Endodermal cell (in vitro differentiated cells): Measurements from ENCODE around the gene DPP10. TPM values are rescaled to one million over a fixed set of nuclear protein-coding genes. Genes with fewer than 3 reads are reported as not detected.

Experiments used
- DNase-seq: peaks from one replicate; pipeline ENCODE4 v3.0.0-alpha.2; 2017
- H3K27ac ChIP-seq: 2 replicates; pipeline ENCODE4 v1.5.1; 2013; ENCODE audit warnings: mild to moderate bottlenecking, low read depth, low read length, moderate library complexity
- H3K27me3 ChIP-seq: 2 replicates; pipeline ENCODE4 v1.6.1; 2013; ENCODE audit warnings: mild to moderate bottlenecking, low read length, moderate library complexity; ENCODE audit not compliant: insufficient read depth, control insufficient read depth, poor library complexity, severe bottlenecking
- H3K36me3 ChIP-seq: 2 replicates; pipeline ENCODE4 v1.7.0; 2013; ENCODE audit warnings: mild to moderate bottlenecking, low read length, moderate library complexity; ENCODE audit not compliant: control insufficient read depth, insufficient read depth
- H3K4me1 ChIP-seq: one replicate; pipeline ENCODE4 v1.7.0; 2013; ENCODE audit warnings: low read length; ENCODE audit not compliant: control insufficient read depth, insufficient read depth
- H3K4me3 ChIP-seq: 2 replicates; pipeline ENCODE4 v1.5.1; 2013; ENCODE audit warnings: mild to moderate bottlenecking, low read length, moderate library complexity
- H3K9ac ChIP-seq: 2 replicates; pipeline ENCODE4 v1.6.1; 2013; ENCODE audit warnings: mild to moderate bottlenecking, low read length, moderate library complexity; ENCODE audit not compliant: poor library complexity, severe bottlenecking; ENCODE audit errors: extremely low read depth
- H3K9me3 ChIP-seq: 2 replicates; pipeline ENCODE4 v1.6.1; 2013; ENCODE audit warnings: mild to moderate bottlenecking, low read length, moderate library complexity; ENCODE audit not compliant: control insufficient read depth
- H3K27ac Mint-ChIP-seq: 2 replicates; pipeline ENCODE4 v1.8.0; 2020; ENCODE audit warnings: mixed read lengths
- H3K27me3 Mint-ChIP-seq: 2 replicates; pipeline ENCODE4 v1.8.0; 2021; ENCODE audit warnings: mild to moderate bottlenecking, mixed read lengths; ENCODE audit not compliant: insufficient read depth
- H3K36me3 Mint-ChIP-seq: 2 replicates; pipeline ENCODE4 v1.8.0; 2020; ENCODE audit warnings: low read depth, mixed read lengths
- H3K4me1 Mint-ChIP-seq: 2 replicates; pipeline ENCODE4 v1.8.0; 2020; ENCODE audit warnings: mixed read lengths
- H3K4me3 Mint-ChIP-seq: 2 replicates; pipeline ENCODE4 v1.8.0; 2020; ENCODE audit warnings: mild to moderate bottlenecking, moderate library complexity, mixed read lengths
- H3K9me3 Mint-ChIP-seq: 2 replicates; pipeline ENCODE4 v1.8.0; 2020; ENCODE audit warnings: mild to moderate bottlenecking, mixed read lengths
- WGBS, 2 experiments: methylation state at CpG; one replicate each; pipeline versions ENCODE4 v1.1.5 to v1.1.7; 2013; ENCODE audit warnings: missing lambda C conversion rate in 2 of 2, mixed read lengths in 1 of 2; ENCODE audit not compliant: insufficient coverage in 1 of 2, insufficient read length in 1 of 2; 5-methylcytosine and 5-hydroxymethylcytosine counted together
- total RNA-seq, 2 donors: library from RNA; stranded (reverse); fragmentation: NEBNext Ultra II Directional in 1 of 2; extraction: Animal tissue kit (Norgen Biotek cat#: 25700) in 1 of 2; gene quantifications; 2 replicates in 1 of 2; 3 replicates in 1 of 2; pipeline ENCODE4 v1.2.1, GENCODE V29; 2021
- TF ChIP-seq, protein P1 (sequence below): fragments of 200-600 bp; sonication (generic); conservative IDR thresholded peaks from 2 replicates; pipeline ENCODE4 v1.5.0; 2021; ENCODE audit warnings: antibody characterized with exemption, mild to moderate bottlenecking

The DPP10 gene
- total RNA-seq, 2 donors from 2014 or later: 8.2 to 19.2 TPM

DNA sequence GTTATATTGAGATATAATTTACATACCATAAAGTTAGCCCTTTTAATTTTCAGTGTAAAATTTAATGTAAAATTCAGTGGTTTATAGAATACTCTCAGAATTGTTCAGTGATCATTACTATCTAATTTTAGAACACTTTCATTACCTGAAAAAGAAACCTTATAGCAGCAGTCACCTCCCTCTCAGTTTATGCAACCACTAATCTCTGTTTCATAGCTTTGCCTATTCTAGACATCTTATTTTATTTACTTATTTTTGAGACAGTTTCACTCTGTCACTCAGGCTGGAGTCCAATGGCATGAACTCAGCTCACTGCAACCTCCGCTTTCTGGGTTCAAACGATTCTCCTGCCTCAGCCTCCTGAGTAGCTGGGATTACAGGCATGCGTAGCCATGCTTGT lies 479.6 kb downstream of the DPP10 start:
- H3K36me3 ChIP-seq: no peaks in the 10 kb centered on the region
- Mint-ChIP-seq H3K4me3 (no peak overlapping the region), H3K9me3 (peaks cover 4% of the 10 kb centered on the region), H3K27me3 (no peaks in the 10 kb centered on the region), H3K36me3 (no peaks in the 10 kb centered on the region), H3K27ac (no peak overlapping the region), H3K4me1 (no peaks in the 10 kb centered on the region)
- no peak overlapping the region for H3K9ac ChIP-seq
- no peak for DNase-seq
- TF ChIP-seq, protein P1, sequence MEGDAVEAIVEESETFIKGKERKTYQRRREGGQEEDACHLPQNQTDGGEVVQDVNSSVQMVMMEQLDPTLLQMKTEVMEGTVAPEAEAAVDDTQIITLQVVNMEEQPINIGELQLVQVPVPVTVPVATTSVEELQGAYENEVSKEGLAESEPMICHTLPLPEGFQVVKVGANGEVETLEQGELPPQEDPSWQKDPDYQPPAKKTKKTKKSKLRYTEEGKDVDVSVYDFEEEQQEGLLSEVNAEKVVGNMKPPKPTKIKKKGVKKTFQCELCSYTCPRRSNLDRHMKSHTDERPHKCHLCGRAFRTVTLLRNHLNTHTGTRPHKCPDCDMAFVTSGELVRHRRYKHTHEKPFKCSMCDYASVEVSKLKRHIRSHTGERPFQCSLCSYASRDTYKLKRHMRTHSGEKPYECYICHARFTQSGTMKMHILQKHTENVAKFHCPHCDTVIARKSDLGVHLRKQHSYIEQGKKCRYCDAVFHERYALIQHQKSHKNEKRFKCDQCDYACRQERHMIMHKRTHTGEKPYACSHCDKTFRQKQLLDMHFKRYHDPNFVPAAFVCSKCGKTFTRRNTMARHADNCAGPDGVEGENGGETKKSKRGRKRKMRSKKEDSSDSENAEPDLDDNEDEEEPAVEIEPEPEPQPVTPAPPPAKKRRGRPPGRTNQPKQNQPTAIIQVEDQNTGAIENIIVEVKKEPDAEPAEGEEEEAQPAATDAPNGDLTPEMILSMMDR: no peak
- 93 to 97% methylated on average over 3 of the region's 3 CpGs for WGBS, 2 experiments
- H3K27me3 ChIP-seq: no peaks in the 10 kb centered on the region
- H3K4me3 ChIP-seq: no peak overlapping the region
- H3K27ac ChIP-seq: no peak overlapping the region
- H3K9me3 ChIP-seq: no peaks in the 10 kb centered on the region
- H3K4me1 ChIP-seq: no peaks in the 10 kb centered on the region

DNA sequence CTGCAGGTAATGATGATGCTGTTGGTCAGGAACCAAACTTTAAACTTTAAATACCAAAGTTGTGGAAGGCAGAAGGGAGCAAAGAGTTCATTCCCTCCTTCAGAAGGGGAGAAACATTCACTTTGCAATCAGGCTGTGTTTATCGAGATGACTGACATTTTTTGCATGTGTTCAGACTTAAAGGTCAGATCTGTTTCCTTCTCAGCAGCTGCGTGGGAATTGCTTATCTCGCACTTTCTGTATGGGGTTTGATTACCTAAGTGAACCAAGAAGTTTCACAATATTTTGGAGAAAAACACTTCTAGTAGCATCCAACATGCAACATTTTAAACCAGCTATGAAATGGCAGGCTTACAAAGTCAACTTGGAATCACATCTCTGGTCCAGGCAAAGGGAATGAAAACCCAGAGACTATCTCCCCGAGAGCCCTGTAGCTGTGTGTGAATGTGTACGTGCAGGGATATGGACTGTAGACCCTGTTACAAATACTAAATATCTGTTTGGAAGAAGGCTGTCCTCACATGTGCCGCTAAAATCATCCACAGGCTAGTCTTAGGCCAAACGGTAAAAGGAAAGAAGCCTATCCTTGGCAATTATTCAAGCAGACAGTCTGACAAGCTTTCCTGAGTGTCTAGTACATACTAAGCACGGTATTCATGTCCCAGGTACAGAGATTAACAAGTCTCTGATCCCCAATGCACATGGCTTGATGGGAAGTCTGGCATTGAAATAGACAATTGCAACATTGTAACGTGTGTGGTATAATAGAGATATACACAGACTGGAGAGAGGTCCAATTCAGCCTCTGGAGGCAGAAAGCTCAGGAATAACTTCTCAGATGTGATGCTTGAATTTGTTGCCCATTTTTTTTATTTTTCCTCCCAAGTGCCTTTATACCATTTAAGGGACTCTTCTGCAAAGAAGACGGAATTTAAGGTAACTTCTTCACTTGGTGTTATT lies 483.1 kb downstream of the DPP10 start:
- no peak for DNase-seq
- Histone ChIP-seq H3K4me1 (no peaks in the 10 kb centered on the region), H3K36me3 (no peaks in the 10 kb centered on the region), H3K27me3 (no peaks in the 10 kb centered on the region), H3K9me3 (peaks cover 12% of the 10 kb centered on the region), H3K9ac (no peak overlapping the region), H3K4me3 (no peak overlapping the region), H3K27ac (no peak overlapping the region)
- no peak overlapping the region for H3K4me3 Mint-ChIP-seq
- H3K4me1 Mint-ChIP-seq: no peaks in the 10 kb centered on the region
- TF ChIP-seq, protein P1: no peak
- WGBS, 2 experiments: 94 to 98% methylated on average over 9 to 10 of the region's 10 CpGs
- peaks cover 37% of the 10 kb centered on the region for H3K9me3 Mint-ChIP-seq
- H3K27me3 Mint-ChIP-seq: no peaks in the 10 kb centered on the region
- H3K36me3 Mint-ChIP-seq: no peaks in the 10 kb centered on the region
- no peak overlapping the region for H3K27ac Mint-ChIP-seq

DNA sequence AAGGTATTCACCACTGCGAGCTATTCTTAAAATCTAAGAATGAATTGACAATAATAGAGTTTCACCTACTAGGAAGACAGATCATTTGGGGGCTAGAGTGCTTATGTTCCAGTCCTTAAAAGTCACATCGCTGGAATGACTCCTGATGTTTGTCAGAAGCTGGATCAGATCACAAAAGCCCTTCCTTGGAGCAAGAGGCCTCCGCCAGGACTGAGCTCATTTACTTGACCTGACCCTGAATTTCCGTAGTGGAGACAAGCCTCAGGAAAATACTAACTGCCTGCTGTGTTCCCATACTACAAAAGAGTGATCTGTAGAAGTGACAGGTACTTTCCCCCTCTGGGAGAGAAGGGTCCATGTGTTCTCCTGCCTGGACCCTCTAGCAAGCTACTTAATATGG lies 483.9 kb downstream of the DPP10 start:
- Histone ChIP-seq H3K36me3 (no peaks in the 10 kb centered on the region), H3K27ac (no peak overlapping the region), H3K27me3 (no peaks in the 10 kb centered on the region), H3K9ac (no peak overlapping the region), H3K4me3 (no peak overlapping the region), H3K9me3 (peaks cover 12% of the 10 kb centered on the region), H3K4me1 (no peaks in the 10 kb centered on the region)
- no peak overlapping the region for H3K27ac Mint-ChIP-seq
- no peak overlapping the region for H3K4me3 Mint-ChIP-seq
- DNase-seq: no peak
- H3K4me1 Mint-ChIP-seq: no peaks in the 10 kb centered on the region
- H3K9me3 Mint-ChIP-seq: peaks cover 44% of the 10 kb centered on the region
- no peaks in the 10 kb centered on the region for H3K36me3 Mint-ChIP-seq
- H3K27me3 Mint-ChIP-seq: no peaks in the 10 kb centered on the region
- WGBS, 2 experiments: 92 to 93% methylated on average over 3 to 4 of the region's 4 CpGs
- TF ChIP-seq, protein P1: no peak
